Keratinocyte (primary cell): ENCODE measurements around the gene TLE6. TPM values are rescaled to one million over a fixed set of nuclear protein-coding genes. Genes with fewer than 3 reads are reported as not detected.

Experiments used
- DNase-seq: peaks from one replicate; pipeline ENCODE4 v3.0.0-alpha.2; 2011; ENCODE audit warnings: low read depth, missing footprints, low spot score
- FAIRE-seq: peaks from 2 replicates; lab custom pipeline; 2011; peaks lifted over from hg19 to GRCh38; lab: Jason Lieb, UNC
- H2AFZ ChIP-seq: 2 replicates; pipeline ENCODE4 v1.6.0; 2012; ENCODE audit warnings: low read length, control low read depth, inconsistent platforms; ENCODE audit not compliant: control insufficient read depth
- H3K27ac ChIP-seq: 2 replicates; pipeline ENCODE4 v1.5.1; 2011; ENCODE audit warnings: low read length; ENCODE audit not compliant: control insufficient read depth, insufficient read depth
- H3K27me3 ChIP-seq: 3 replicates; pipeline ENCODE4 v1.6.0; 2011; ENCODE audit warnings: low read length; ENCODE audit not compliant: control insufficient read depth, insufficient read depth; ENCODE audit errors: extremely low read depth
- H3K36me3 ChIP-seq, 2 experiments: 2 replicates in 1 of 2; 3 replicates in 1 of 2; pipeline ENCODE4 v1.5.1; 2011; ENCODE audit warnings: low read length in 2 of 2, mild to moderate bottlenecking in 1 of 2; ENCODE audit not compliant: control insufficient read depth in 2 of 2, insufficient read depth in 2 of 2; ENCODE audit errors: extremely low read depth in 1 of 2
- H3K4me1 ChIP-seq: 3 replicates; pipeline ENCODE4 v1.5.1; 2011; ENCODE audit warnings: low read length; ENCODE audit not compliant: control insufficient read depth, insufficient read depth; ENCODE audit errors: extremely low read depth
- H3K4me2 ChIP-seq: 3 replicates; pipeline ENCODE4 v1.6.0; 2011; ENCODE audit warnings: low read depth, low read length; ENCODE audit not compliant: control insufficient read depth, insufficient read depth; ENCODE audit errors: extremely low read depth
- H3K4me3 ChIP-seq, 3 experiments: fragments of 200-600 bp in 1 of 3; sonication (generic) in 1 of 3; 2 replicates in 2 of 3; 3 replicates in 1 of 3; pipeline ENCODE4 v1.5.1; 2011 to 2016; ENCODE audit warnings: low read length in 3 of 3, mild to moderate bottlenecking in 3 of 3, control low read depth in 2 of 3, inconsistent platforms in 1 of 3, low read depth in 1 of 3, mixed read lengths in 1 of 3, mixed run types in 1 of 3, moderate library complexity in 1 of 3; ENCODE audit not compliant: control insufficient read depth in 2 of 3, insufficient read depth in 2 of 3; ENCODE audit errors: extremely low read depth in 1 of 3
- H3K79me2 ChIP-seq: 2 replicates; pipeline ENCODE4 v1.6.0; 2012; ENCODE audit warnings: low read length; ENCODE audit not compliant: control insufficient read depth, insufficient read depth
- H3K9ac ChIP-seq: 3 replicates; pipeline ENCODE4 v1.6.0; 2011; ENCODE audit warnings: low read length; ENCODE audit not compliant: control insufficient read depth, insufficient read depth; ENCODE audit errors: extremely low read depth
- H3K9me1 ChIP-seq: 3 replicates; pipeline ENCODE4 v1.6.0; 2011; ENCODE audit warnings: low read length; ENCODE audit not compliant: control insufficient read depth, insufficient read depth; ENCODE audit errors: extremely low read depth
- H3K9me3 ChIP-seq: 2 replicates; pipeline ENCODE4 v1.5.1; 2012; ENCODE audit warnings: low read depth, low read length; ENCODE audit not compliant: control insufficient read depth
- H4K20me1 ChIP-seq: 3 replicates; pipeline ENCODE4 v1.6.0; 2011; ENCODE audit warnings: low read length; ENCODE audit not compliant: control insufficient read depth, insufficient read depth; ENCODE audit errors: extremely low read depth
- EZH2 ChIP-seq: IDR thresholded peaks from one replicate; pipeline ENCODE4 v1.6.1; 2012; ENCODE audit warnings: inconsistent platforms, mild to moderate bottlenecking, low read length, moderate library complexity
- dilution Hi-C: fragments of 300-500 bp; cut with MboI; formaldehyde crosslinking; loops from one replicate; pipeline ENCODE4 v1.7.0; 2020; ENCODE audit warnings: low sequenced_read_pairs; ENCODE audit not compliant: extremely low pct_ligation_motif_present
- polyA plus RNA-seq, 5 experiments: library from polyadenylated mRNA; depleted of rRNA in 3 of 5; stranded (reverse) in 3 of 5; stranded (forward) in 1 of 5; unstranded in 1 of 5; fragments of >200 nt; gene quantifications; 1 replicate in 1 of 5; 2 replicates in 3 of 5; 3 replicates in 1 of 5; pipeline versions ENCODE4 v1.2.1 to v1.2.3, GENCODE V29; 2011 to 2012; ENCODE audit warnings: missing spikeins in 2 of 5, low read depth in 1 of 5, low replicate concordance in 1 of 5
- TF ChIP-seq, protein P1 (sequence below), 3 experiments: IDR thresholded peaks in 1 of 3; conservative IDR thresholded peaks in 1 of 3; optimal IDR thresholded peaks in 1 of 3; 2 replicates in 2 of 3; 3 replicates in 1 of 3; pipeline versions ENCODE3 to v1.5.1; 2011; ENCODE audit warnings: low read length in 3 of 3, mild to moderate bottlenecking in 3 of 3, moderate library complexity in 2 of 3, control low read depth in 1 of 3, inconsistent platforms in 1 of 3; ENCODE audit not compliant: insufficient read depth in 2 of 3; ENCODE audit errors: extremely low read depth in 1 of 3

TLE6 gene
- polyA plus RNA-seq, 1 donor (not counting 4 experiments of a cell fraction or from before 2014, with no cell fraction given) = 1.2 TPM

DNA sequence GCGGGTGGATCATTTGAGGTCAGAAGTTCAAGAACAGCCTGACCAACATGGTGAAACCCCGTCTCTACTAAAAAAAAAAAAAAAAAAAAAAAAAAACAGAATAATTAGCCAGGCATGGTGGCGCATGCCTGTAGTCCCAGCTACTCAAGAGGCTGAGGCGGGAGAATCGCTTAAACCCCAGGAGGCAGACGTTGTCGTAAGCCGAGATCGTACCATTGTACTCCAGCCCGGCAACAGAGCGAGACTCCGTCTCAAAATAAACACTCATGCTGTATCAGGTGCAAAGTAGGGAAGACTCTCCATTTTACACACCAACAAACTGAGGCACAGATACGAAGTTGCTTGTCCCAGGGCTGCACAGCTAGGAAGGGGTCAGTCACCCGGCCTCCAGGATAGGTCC lies 15.6 kb downstream of the TLE6 start:
- H4K20me1 ChIP-seq = no peaks in the 10 kb centered on the region
- DNase-seq = no peak
- H2AFZ ChIP-seq = no peak overlapping the region
- no peak overlapping the region for H3K4me2 ChIP-seq
- no peak for TF ChIP-seq EZH2
- TF ChIP-seq, protein P1, sequence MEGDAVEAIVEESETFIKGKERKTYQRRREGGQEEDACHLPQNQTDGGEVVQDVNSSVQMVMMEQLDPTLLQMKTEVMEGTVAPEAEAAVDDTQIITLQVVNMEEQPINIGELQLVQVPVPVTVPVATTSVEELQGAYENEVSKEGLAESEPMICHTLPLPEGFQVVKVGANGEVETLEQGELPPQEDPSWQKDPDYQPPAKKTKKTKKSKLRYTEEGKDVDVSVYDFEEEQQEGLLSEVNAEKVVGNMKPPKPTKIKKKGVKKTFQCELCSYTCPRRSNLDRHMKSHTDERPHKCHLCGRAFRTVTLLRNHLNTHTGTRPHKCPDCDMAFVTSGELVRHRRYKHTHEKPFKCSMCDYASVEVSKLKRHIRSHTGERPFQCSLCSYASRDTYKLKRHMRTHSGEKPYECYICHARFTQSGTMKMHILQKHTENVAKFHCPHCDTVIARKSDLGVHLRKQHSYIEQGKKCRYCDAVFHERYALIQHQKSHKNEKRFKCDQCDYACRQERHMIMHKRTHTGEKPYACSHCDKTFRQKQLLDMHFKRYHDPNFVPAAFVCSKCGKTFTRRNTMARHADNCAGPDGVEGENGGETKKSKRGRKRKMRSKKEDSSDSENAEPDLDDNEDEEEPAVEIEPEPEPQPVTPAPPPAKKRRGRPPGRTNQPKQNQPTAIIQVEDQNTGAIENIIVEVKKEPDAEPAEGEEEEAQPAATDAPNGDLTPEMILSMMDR (optimal IDR thresholded peaks at IDR 0.05 in 1 of 3, IDR thresholded peaks at IDR 0.05 in 1 of 3, conservative IDR thresholded peaks at IDR 0.05 in 1 of 3; ENCODE audit: extremely low read depth in 1 of 3, insufficient read depth in 2 of 3, low read length in 3 of 3) = no peak
- H3K9ac ChIP-seq = no peak overlapping the region
- H3K4me1 ChIP-seq = no peaks in the 10 kb centered on the region
- no peaks in the 10 kb centered on the region for H3K36me3 ChIP-seq
- no peak for FAIRE-seq
- H3K27me3 ChIP-seq = no peaks in the 10 kb centered on the region
- dilution Hi-C loops = no loop called here
- no peak overlapping the region for H3K27ac ChIP-seq
- no peaks in the 10 kb centered on the region for H3K9me3 ChIP-seq
- no peaks in the 10 kb centered on the region for H3K79me2 ChIP-seq
- no peak overlapping the region for H3K4me3 ChIP-seq
- no peaks in the 10 kb centered on the region for H3K9me1 ChIP-seq

DNA sequence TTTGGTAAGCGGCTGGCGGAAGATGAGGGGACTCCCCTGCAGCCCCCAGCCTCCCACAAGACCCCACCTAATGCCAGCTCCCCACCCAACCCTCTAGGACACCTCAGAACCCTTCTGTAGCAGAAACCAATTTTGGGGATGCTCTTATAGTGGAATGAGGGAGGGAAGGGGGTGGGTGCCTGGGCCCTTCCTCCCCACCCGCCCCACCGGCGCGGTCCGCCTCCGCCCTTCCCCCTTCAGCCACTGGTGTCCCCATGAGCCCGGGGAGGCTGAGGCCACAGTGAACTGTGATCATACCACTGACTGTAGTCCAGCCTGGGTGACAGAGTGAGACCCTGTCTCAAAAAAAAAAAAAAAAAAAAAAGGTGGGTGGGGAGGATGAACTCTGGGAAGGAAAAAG lies 16.2 kb downstream of the TLE6 start:
- Histone ChIP-seq H3K27ac (no peak overlapping the region), H3K36me3 (no peaks in the 10 kb centered on the region), H2AFZ (no peak overlapping the region), H3K4me1 (no peaks in the 10 kb centered on the region), H3K4me2 (no peak overlapping the region), H3K9me1 (no peaks in the 10 kb centered on the region), H3K9me3 (no peaks in the 10 kb centered on the region), H3K9ac (no peak overlapping the region), H3K4me3 (no peak overlapping the region), H3K27me3 (no peaks in the 10 kb centered on the region), H4K20me1 (no peaks in the 10 kb centered on the region), H3K79me2 (no peaks in the 10 kb centered on the region)
- dilution Hi-C loops = no loop called here
- DNase-seq = no peak
- TF ChIP-seq EZH2 = no peak
- TF ChIP-seq, protein P1 (optimal IDR thresholded peaks at IDR 0.05 in 1 of 3, IDR thresholded peaks at IDR 0.05 in 1 of 3, conservative IDR thresholded peaks at IDR 0.05 in 1 of 3; ENCODE audit: extremely low read depth in 1 of 3, insufficient read depth in 2 of 3, low read length in 3 of 3) = no peak
- no peak for FAIRE-seq
